Measurements from ENCODE around the gene LSM14A.

DNA sequence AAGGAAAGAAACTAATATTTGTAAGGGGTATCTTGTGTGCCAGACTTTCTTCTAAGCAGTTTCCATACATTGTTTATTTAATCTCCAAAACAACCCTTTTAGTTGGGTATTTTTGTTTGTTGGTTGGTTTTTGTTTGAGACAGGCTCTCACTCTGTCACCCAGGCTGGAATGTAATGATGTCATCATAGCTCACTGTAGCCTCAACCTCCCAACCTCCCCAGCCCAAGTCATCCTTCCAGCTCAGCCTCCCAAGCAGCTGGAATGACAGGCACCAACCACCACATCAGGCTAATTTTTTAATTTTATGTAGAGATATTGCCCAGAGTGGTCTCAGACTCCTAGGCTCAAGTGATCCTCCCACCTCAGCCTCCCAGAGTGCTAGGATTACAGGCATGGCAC, 41.2 kb upstream of the LSM14A start:
- TF ChIP-seq POLR2A (IDR thresholded peaks at IDR 0.05), result no peak
- TF ChIP-seq, protein P1, sequence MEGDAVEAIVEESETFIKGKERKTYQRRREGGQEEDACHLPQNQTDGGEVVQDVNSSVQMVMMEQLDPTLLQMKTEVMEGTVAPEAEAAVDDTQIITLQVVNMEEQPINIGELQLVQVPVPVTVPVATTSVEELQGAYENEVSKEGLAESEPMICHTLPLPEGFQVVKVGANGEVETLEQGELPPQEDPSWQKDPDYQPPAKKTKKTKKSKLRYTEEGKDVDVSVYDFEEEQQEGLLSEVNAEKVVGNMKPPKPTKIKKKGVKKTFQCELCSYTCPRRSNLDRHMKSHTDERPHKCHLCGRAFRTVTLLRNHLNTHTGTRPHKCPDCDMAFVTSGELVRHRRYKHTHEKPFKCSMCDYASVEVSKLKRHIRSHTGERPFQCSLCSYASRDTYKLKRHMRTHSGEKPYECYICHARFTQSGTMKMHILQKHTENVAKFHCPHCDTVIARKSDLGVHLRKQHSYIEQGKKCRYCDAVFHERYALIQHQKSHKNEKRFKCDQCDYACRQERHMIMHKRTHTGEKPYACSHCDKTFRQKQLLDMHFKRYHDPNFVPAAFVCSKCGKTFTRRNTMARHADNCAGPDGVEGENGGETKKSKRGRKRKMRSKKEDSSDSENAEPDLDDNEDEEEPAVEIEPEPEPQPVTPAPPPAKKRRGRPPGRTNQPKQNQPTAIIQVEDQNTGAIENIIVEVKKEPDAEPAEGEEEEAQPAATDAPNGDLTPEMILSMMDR (IDR thresholded peaks at IDR 0.05), result no peak

Measured in lower leg skin (tissue), 3 donors.